LHCN-M2 (cell line): ENCODE data around the gene NLRP5. TPM values are rescaled to one million over a fixed set of nuclear protein-coding genes. Genes with fewer than 3 reads are reported as not detected.
"Not testable (repeated sequence)": the region's sequence is repeated elsewhere in the genome, so short reads cannot be mapped to it uniquely, and the experiment has no call there.

Experiments
- DNase-seq: peaks from one replicate; pipeline ENCODE4 v3.0.0-alpha.2; 2012; ENCODE audit warnings: low read depth
- total RNA-seq: library from RNA; depleted of rRNA; stranded (reverse); fragments of >200 nt; gene quantifications from 2 replicates; pipeline ENCODE4 v1.2.3, GENCODE V29; 2014

The NLRP5 gene
- total RNA-seq, 1 experiment from 2014 or later: not detected

DNA sequence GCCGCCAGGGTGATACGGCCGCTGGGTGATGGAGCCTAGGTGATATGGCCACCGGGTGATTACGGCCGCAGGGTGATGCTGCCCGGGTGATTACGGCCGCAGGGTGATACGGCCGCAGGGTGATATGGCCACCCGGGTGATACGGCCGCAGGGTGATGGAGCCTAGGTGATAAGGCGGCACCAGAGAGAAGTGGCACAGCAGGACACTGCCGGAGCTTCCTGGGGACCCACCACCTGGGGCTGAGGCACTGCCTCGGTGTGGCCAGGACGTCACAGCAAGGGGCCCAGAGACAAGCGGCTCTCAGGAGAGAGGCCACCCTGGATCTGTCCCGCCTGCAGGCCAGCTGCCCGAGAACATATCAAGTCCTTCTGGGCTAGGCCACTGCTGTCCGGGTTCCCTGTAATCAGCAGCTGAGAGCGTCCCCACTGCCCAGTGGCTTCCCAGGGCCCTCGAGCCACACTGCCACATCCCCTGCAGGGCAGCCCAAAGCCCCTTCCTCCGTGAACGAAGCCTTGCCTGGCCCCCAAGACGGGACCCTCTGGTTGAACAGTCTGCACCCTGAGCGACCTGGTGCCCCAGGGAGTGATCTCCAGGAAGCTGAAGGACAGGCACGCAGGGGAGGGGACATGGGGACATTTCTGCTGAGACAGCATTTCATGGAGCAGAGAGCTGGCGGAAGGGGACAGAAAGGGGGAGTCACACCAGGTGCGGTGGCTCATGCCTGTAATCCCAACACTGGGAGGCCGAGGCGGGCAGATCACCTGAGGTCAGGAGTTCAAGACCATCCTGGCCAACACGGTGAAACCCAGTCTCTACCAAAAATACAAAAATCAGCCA, 112.4 kb downstream of the NLRP5 start:
- DNase-seq: no peak

DNA sequence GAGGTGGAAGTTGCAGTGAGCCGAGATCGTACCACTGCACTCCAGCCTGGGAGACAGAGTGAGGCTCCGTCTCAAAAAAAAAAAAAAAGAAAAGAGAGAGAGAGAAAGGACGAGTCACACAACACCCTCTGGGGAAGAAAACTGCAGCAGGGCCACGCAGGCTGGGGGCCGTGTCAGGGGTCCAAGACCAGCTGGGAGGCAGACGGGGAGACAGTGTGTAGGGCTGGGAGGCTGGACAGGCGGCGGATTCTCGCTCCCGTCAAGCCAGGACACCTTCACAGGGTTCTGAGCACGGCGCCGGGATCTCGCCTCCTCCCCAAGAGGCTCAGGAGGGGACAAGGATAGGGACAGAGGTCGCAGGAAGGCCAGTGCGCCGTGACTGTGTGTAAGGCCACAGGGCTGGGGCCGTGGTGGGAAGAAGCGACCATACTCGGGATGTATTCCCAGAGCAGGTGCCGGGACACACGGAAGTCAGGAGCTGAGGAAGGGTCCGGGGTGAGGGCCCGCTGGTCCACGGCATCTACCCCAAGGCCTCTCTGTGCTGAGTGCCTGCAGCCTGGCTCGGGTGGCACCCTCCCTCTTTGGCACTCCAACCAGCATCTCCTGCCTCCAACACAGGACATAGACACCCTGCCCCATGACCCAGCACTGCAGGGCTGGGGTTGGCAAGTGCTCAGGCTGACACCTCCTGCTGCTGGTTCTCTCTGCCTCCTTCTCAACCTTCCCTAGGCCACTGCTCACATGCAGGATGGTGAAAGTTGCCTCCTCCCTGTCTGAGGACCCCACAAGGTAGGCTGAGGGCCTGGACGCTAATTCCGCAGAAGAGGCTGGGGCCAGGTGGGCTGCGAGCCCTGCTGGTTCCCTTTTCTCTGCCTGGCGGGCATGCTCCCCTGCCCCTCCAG, 113.3 kb downstream of the NLRP5 start:
- no peak for DNase-seq

DNA sequence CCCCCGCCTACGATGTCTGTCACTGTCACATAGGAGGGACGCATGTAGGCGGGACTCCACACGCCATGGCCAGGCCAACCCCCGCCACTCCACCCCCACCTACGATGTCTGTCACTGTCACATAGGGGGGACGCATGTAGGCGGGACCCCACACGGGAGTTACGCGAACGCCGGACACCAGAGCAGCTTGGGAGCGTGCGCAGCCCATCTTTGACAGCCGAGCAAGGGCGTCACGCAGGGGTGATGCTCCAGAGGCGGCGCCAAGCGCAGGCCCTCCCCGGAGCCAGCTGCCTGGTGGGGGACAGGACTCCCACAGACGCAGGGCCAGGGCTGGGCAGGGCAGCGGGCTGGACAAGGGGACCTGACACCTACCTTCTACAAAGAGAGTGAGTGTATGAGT, 114.5 kb downstream of the NLRP5 start:
- no peak for DNase-seq

DNA sequence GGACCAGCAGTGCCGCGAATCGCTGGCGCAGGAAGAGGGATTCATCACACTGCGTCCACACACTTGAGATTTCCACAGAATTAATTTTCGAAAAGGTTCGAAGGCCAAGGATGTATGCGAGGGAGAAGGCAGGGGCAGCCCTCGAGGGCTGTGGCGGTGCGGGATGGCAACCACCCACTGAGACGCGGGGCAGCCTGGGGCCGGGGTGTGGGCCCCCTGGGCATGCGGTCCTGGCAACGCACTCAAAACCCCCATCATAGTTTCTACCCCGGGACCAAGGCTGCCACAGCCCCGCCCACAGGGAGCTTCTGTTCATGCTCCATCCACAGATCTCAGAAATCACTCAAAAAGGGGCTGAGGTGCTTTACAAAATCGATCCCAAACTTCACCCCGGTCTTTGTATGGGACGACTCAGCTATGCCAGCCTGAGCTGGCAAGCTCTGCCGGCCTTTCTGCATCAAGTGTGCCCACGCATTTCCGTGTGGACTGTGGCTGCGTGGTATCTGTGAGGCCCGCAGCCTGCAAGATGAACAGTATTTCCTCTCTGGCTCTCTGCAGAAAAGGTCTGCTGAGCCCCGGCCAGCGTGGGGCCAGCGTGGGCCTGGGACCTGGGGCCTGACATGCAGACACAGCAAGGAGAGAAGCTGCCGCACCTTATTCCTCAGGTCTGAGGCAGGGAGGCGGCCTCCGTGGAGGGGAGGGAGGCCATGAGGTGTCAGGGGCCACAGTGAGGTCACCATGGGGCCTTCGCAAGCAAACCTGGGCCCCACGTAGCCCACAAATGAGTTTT, 115.4 kb downstream of the NLRP5 start:
- DNase-seq: no peak

DNA sequence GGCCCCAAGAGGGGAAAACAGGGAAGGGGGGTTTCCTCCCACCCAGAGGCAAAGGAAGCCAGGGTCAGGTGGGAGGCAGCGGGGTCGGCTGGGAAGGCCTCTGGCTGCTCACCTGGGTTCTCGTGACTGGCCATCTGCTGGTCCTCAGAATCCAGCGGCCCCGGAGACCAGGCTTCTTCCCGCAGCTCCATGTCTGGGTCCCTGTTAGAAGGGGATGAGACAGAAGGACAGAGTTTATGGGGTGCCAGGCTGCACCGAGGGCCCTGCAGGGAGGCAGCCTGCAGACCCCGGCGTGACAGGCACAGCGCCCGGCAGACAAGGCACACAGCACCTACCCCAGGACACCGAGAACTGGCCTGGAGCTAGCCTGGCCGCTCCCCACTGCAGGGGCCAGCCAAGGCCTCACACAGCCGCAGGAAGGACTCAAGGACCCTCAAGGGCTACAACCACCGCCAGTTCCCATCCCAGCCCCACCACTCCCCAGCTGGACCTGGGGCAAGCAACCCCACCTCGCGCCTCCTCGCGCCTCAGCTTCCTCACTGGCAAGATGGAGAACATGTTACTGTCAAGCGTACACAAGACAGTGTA, 116.5 kb downstream of the NLRP5 start:
- DNase-seq: no peak

DNA sequence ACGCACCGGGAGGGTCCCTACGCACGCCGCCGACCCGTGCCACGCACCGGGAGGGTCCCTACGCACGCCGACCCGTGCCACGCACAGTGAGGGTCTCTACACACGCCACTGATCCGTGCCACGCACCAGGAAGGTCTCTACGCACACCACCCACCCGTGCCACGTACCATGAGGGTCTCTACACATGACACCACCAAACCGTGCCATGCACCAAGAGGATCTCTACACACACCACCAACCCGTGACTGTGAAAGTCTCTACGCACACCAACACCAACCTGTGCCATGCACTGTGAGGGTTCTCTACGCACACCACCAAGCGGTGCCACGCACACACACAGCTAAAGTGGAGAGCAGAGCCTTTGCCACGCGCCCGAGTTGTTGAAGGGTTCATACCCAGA, 117.8 kb downstream of the NLRP5 start:
- no peak for DNase-seq

DNA sequence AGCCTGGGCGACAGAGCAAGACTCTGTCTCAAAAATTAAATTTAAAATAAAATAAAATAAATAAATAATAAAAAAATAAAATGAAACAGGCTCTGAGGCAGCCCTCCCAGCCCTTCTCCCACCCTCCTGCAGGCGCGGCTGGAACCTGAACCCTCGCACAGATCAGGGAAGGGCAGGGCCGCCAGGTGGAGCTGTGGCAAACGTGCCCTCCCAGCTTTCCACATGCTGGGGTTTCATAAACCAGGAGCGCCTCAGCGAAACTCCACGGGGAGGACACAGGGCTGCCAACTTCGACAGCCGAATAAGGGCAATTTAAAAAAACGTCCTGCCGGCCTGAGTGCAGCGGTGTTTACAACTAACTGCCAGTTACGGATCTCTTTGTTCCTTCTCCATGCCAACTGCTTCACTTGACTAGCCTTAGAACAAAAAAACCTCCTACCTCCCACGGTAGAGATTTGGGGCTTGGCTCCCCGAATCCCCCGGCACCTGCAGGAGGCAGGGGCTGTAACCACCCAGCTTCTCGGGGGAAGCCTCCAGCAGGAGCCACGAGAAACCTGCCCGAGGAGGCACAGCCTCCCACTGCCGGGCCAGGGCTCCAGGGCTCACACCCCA, 118.6 kb downstream of the NLRP5 start:
- DNase-seq: no peak

DNA sequence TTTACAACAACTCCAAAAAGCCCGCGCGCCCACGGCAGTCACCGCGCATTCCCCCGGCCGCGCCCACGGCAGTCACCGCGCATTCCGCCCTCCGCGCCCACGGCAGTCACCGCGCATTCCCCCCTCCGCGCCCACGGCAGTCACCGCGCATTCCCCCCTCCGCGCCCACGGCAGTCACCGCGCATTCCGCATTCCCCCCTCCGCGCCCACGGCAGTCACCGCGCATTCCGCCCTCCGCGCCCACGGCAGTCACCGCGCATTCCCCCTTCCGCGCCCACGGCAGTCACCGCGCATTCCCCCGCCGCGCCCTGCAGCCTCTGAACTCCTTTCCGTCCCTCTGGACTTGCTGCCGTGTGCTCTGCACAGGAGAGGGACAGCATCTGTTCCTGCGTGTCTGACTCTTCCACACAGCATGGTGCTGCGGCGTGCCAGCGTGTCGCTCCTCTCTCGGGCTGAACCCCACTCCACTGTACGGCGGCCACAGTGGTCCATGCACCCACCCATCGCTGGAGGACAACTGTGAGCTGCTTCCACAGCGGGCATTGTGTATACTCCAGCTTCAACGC, 119.3 kb downstream of the NLRP5 start:
- not testable (repeated sequence) for DNase-seq

DNA sequence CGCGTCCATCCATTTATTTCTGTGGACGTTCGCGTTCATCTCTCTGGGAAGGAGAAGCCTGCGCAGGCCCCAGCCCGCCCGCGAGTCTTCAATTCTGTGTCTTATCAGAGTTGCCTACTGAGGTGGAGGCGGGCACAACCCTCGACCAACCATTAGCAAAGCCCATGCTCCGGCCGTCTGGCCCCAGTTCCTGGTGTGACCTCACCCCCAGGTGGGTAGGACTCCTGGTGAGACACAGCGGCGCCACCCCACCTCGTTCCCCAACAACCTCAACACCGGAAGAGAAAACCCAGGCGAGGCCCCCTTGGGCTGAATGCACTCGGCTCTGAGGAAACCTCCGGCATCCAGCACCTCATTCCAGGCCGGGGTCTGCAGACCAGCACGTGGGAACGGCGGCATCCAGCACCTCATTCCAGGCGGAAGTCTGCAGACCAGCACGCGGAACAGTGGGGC, 119.8 kb downstream of the NLRP5 start:
- no peak for DNase-seq

DNA sequence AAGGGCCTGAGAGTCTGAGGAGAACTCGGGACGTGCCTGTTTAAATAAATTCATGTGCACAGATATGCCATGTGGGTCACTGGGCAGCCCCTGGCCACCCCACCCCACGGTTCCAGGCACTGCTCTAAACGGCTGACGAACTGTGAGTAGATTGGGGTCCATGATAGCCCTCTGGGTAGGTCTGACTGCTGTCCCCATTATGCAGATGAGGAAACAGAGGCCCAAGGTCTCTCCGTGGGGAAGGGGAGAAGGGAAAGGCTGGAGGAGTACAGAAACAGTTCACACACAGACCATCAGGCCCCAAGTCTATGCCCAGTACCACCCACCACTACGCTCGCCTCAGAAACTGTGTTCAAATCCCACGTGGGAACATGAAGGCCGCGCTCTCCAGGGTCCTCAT, 120.4 kb downstream of the NLRP5 start:
- DNase-seq: no peak

DNA sequence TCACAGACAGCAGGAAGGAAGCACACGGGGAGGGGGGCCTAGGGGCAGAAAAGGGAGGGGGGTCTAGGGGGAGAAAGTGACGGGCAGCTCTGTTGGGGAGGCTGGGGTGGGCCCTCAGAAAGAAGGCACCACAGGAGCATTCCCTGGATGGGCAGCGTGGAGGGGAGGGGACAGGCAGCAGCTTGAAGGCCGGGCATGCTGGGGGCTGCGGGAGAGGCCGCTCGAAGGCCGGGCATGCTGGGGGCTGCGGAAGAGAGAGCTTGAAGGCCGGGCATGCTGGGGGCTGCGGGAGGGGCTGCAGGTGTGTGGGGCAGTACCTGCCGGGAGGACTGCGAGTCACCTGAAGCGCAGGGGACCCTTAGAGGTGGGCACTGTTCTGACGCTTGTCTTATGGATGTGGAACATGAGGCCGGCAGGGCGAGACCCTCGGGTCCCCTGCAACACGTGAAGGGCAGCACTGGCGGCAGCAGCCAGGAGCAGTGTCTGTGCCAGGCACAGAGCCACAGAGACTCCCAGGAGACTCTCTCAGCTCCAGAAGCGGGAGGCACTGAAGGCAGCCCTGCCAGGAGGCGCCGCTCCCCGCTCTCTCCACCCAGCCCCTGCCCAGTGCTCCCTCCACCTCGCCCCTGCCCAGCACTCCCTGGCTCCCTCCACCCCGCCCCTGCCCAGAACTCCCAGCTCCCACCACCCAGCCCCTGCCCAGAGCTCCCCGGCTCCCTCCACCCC, 121.2 kb downstream of the NLRP5 start:
- DNase-seq: no peak

DNA sequence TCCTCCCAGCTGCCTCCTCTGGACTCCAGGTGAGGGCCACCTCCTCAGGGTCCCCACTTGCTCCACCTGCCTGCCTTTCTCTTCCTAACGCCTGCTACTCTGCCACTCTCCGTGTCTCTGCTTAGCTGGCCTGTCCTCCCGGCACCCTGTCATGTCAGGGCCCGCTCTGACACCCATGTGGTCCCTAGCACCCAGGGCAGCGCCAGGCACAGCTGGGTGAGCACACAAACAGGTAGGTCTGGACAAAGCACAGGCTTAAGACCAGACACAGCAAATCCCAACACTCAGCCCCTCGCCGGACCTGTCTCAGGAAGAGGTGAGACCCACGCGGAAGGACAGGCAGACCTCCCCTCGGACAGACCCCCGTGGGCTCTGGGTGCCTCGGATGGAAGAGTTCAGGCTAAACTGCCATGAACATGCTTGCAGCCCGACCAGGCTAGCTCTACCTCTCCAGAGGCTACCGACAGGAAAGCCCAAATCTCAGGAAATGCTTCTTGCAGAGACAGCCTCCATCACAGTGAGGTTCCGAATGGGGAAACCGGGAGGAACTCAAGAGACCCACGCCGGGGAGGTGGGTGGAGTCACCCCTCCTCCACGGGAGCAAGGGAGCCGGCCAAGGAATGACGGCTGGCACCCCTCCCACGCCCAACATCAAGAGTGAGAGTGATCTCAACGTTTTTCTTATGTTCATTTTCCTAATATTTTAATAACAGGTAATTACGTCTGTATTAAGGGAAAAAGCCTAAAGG, 122.0 kb downstream of the NLRP5 start:
- no peak for DNase-seq

DNA sequence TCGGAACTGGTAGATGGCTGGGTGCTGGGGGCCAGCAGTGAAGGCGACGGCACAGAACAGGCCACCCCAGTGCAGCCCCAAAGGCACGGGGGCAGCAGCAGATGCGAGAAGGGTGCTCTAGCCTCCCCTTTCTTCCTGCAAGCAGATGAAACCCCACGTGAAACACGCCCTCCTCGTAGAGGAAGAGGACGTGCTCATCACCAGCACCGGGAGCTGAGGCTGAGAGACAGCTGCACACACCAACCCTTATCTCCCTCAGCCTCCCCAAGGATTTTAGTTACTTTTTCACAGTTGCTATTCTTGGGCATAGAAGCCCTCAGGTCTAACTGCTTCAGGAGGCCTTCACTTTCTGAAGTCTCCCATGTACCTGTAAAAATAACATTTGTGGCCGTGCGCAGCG, 122.7 kb downstream of the NLRP5 start:
- DNase-seq: peak; percentile 67

DNA sequence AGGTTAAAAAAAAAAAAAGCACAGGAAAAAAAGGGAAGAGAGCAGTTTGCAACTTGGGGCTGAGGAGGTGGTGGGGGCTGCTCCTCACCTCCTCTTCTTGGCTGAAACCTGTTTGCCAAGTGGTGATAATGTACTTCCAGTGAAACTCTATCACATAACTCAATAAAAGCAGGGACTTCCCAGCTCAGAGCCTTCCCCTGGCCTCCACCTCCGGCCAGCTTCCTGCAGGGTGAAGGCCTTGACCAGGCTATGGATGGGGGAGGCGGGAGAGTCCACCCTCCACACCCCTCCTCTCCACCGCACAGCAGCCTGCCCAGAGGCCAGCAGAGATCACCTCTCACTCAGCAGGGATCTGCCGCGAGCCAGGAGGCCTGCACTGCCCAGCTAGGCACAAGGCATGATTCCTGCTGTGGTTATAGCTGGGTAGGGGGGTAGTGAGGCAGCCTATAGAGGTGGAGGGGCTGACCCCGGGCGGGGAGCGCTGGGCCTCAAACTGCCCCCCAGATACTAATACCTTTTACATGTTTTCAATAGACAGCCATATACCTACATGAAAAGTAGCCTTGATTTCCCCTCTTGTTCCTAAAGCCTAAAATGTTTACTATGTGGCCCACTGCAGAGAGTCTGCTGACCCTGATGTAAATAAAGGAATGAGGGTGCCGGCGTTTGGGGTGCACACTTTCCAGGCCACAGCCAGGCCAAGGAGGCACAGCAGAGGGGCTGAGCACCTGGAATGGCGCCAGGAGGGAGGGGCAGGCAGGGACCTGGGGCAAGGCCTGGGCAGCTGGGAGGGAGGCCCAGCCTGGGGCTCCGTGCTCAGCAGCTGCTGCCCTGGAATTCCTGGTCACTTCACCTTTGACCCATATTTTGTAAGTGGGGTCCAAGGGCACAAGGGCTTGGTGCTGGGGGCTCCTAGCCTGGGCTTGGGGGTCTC, 124.2 kb downstream of the NLRP5 start:
- peak; percentile 50 for DNase-seq
